ENCODE measurements around the gene ALDH1A1.

GRCh38 chr9:72857624-72857996, 95.2 kb downstream of the ALDH1A1 start:
- TF ChIP-seq SIN3A (IDR thresholded peaks at IDR 0.05; ENCODE audit: borderline replicate concordance, insufficient read depth, low read length) (no peak), POLR2AphosphoS5 (IDR thresholded peaks at IDR 0.05; ENCODE audit: low read depth, low read length) (no peak), REST (IDR thresholded peaks at IDR 0.05; ENCODE audit: insufficient read depth in 1 of 2, low read depth in 2 of 2, low read length in 2 of 2) (no peak), FOXP2 (optimal IDR thresholded peaks at IDR 0.05; ENCODE audit: borderline replicate concordance, extremely low read depth, extremely low read length, insufficient read depth) (no peak)
